ENCODE data around the gene PI4KB.

DNA sequence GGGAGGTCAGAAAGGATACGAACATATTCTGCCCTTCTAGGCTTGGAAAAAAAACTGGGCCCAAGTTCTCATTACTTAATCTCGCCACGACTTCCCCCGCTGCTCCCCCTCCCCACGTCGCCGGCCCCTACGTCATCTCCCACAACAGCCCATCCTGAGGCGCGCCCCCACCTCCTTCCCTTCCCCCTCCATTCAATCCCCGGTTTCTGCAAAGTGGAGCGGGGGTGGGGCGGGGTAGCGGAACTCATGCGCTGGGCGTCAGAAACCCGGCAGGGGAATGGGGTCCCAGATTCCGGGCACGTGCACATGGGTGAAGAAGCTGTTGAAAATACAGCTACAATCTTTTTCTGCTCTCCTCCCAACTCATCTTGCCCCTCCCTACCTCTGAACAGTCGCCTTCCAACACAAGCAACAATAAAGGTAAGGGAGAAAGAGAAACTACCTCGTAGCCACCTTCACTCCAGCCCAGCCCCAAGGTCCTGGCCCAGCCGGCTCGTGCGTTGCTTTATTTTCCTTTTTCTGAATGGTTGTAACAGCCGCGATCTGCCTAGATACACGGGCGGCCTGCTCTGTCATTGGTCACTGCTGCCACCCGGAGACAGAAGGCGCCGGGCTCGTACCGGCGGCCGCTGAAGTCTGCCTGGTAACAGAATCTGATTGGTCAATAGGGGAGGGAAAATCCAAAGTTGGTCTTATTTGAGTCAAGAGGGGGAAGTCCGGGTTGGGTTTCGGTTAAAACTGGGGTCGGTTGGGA is 19.7 kb upstream of the PI4KB start, which contains the start of gene RFX5:
- TF ChIP-seq, protein P1, sequence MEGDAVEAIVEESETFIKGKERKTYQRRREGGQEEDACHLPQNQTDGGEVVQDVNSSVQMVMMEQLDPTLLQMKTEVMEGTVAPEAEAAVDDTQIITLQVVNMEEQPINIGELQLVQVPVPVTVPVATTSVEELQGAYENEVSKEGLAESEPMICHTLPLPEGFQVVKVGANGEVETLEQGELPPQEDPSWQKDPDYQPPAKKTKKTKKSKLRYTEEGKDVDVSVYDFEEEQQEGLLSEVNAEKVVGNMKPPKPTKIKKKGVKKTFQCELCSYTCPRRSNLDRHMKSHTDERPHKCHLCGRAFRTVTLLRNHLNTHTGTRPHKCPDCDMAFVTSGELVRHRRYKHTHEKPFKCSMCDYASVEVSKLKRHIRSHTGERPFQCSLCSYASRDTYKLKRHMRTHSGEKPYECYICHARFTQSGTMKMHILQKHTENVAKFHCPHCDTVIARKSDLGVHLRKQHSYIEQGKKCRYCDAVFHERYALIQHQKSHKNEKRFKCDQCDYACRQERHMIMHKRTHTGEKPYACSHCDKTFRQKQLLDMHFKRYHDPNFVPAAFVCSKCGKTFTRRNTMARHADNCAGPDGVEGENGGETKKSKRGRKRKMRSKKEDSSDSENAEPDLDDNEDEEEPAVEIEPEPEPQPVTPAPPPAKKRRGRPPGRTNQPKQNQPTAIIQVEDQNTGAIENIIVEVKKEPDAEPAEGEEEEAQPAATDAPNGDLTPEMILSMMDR (IDR thresholded peaks at IDR 0.05), result no peak
- TF ChIP-seq POLR2A (IDR thresholded peaks at IDR 0.05), result peak; percentile 63 to 79
